GM19099 (cell line): Measurements from ENCODE around the gene STK33.

Experiments used
- POLR2A ChIP-seq: IDR thresholded peaks from 3 replicates; pipeline ENCODE4 v1.6.1; 2011; ENCODE audit warnings: low read depth; ENCODE audit not compliant: insufficient read length; ENCODE audit errors: extremely low read depth

The STK33 gene

GRCh38 chr11:8352876-8353505, 241.0 kb downstream of the STK33 start:
- TF ChIP-seq POLR2A = no peak

- TF ChIP-seq POLR2A = no peak
Measured at GRCh38 chr11:8352103-8352875, 241.7 kb downstream of the STK33 start.

GRCh38 chr11:8351223-8351622, 242.8 kb downstream of the STK33 start:
- no peak for TF ChIP-seq POLR2A

GRCh38 chr11:8347978-8348377, 246.1 kb downstream of the STK33 start:
- no peak for TF ChIP-seq POLR2A

DNA sequence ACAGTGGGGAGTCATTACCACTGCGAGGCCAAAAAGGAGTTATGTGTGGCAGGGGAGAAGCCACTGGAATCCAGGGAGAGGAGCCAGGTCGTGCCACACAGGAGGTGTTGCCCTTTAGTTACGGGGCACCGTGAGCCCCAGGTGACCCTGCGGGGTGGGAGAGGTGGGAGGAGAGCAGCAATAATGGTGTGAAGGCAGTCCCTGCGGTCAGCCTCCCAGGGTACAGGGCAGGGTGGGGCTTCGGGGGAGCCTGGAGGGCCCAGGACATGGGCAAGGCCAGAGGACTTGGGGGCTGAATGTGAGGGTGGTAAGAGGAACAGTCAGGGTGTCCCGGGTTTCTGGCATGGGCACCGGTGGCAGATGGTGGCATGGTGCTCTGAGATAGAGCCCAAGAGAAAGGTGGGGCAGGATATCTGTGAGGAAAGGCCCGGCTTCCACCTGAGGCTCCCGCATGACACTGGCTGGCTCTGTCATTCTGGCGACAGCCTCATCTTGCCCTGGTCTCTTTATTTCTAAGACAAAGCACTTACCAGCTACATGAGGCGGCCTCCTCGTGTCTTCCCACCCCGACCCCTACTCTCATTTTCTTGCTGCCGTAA, 247.8 kb downstream of the STK33 start:
- no peak for TF ChIP-seq POLR2A

- TF ChIP-seq POLR2A = no peak
Measured at GRCh38 chr11:8345179-8345578, 248.8 kb downstream of the STK33 start.

GRCh38 chr11:8344346-8344745, 249.7 kb downstream of the STK33 start:
- TF ChIP-seq POLR2A = no peak

- no peak for TF ChIP-seq POLR2A
Measured at GRCh38 chr11:8342821-8343681, 251.0 kb downstream of the STK33 start.

- TF ChIP-seq POLR2A = no peak
Measured at GRCh38 chr11:8341996-8342395, 252.0 kb downstream of the STK33 start.
